ENCODE results near the gene RPRD2. TPM values are rescaled to one million over a fixed set of nuclear protein-coding genes. Genes with fewer than 3 reads are reported as not detected.

Gene RPRD2
- total and polyA plus RNA-seq, 9 of the 15 experiments (the other 6 are each of a cell fraction or from before 2014, with no cell fraction given) = 1.5 to 21.6 (median 7.7) TPM

DNA sequence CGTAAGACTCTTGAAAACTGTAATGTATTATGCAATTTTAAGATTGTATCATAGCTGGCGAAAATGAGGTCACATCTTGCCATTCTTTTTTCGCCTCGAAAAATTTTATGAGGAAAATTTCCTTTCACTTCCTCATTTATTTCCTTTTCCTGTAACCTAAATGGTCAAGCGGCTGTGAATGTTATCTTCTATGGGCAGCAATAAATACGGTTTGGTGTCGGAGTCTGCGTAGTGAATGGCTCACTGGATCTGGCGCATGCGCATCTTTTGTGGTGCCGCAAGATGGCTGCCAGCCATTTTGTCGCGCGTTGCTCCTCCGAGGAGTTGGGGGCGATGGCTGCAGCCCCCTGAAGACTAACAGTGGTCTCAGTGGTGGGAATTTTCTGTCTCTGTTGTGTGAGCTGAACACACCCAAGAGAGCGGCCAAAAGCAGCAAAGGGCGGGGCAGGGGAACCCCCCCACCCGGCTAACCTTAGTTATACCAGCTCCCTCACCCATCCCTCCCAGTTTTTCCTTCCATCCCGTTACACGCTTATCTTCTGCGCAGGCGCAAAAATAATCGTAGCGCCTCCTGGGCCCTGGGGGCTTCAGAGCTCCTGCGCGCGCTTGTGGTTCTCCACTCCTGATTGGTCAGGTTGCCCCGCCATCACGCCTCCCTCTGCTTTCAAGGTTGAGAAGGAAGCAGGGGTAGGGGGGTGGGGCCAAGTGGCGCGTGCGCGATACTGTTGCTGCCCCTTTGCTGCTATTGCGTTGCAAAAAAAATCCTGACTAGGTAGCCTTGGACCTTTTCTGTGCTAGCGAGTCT is at the start of gene RPRD2 (continued):
- TF ChIP-seq ZBTB49 (CRISPR knock-in tag; IDR thresholded peaks at IDR 0.05; ENCODE audit: borderline replicate concordance) (no peak), PRPF4 (IDR thresholded peaks at IDR 0.05; ENCODE audit: insufficient read depth, low read depth, low read length, poor library complexity, severe bottlenecking) (no peak), ZFP1 (CRISPR knock-in tag; IDR thresholded peaks at IDR 0.05) (no peak), ZBTB1 (CRISPR knock-in tag; IDR thresholded peaks at IDR 0.05; ENCODE audit: borderline replicate concordance, low read depth) (no peak), SREBF2 (CRISPR knock-in tag; IDR thresholded peaks at IDR 0.05) (no peak), ZNF695 (CRISPR knock-in tag; IDR thresholded peaks at IDR 0.05) (0 out of 2 replicates have a peak, but pooled peaks have one; percentile 77), SMAD4 (CRISPR knock-in tag; conservative IDR thresholded peaks at IDR 0.05) (peak; percentile 26; the same call in 1 of the 2 replicates), HEY1 (CRISPR knock-in tag; IDR thresholded peaks at IDR 0.05; ENCODE audit: borderline replicate concordance) (no peak), PPARD (CRISPR knock-in tag; IDR thresholded peaks at IDR 0.05) (no peak), ZKSCAN3 (CRISPR knock-in tag; IDR thresholded peaks at IDR 0.05) (no peak), TCF7L2 (IDR thresholded peaks at IDR 0.05; ENCODE audit: low read depth, low read length) (no peak), JUN (IDR thresholded peaks at IDR 0.05; ENCODE audit: borderline replicate concordance, low read depth, low read length) (peak; percentile 51; the same call in 1 of the 2 replicates), JUN (CRISPR knock-in tag; IDR thresholded peaks at IDR 0.05; ENCODE audit: borderline replicate concordance) (no peak), SMC3 (conservative IDR thresholded peaks at IDR 0.05; ENCODE audit: insufficient read depth, low read depth, low read length) (no peak), SMARCA5 (IDR thresholded peaks at IDR 0.05) (no peak), BRCA1 (IDR thresholded peaks at IDR 0.05) (no peak), BRCA1 (CRISPR knock-in tag; IDR thresholded peaks at IDR 0.05) (no peak)
- TF ChIP-seq, protein P1, sequence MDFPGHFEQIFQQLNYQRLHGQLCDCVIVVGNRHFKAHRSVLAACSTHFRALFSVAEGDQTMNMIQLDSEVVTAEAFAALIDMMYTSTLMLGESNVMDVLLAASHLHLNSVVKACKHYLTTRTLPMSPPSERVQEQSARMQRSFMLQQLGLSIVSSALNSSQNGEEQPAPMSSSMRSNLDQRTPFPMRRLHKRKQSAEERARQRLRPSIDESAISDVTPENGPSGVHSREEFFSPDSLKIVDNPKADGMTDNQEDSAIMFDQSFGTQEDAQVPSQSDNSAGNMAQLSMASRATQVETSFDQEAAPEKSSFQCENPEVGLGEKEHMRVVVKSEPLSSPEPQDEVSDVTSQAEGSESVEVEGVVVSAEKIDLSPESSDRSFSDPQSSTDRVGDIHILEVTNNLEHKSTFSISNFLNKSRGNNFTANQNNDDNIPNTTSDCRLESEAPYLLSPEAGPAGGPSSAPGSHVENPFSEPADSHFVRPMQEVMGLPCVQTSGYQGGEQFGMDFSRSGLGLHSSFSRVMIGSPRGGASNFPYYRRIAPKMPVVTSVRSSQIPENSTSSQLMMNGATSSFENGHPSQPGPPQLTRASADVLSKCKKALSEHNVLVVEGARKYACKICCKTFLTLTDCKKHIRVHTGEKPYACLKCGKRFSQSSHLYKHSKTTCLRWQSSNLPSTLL (IDR thresholded peaks at IDR 0.05) = no peak
- TF ChIP-seq, protein P2, sequence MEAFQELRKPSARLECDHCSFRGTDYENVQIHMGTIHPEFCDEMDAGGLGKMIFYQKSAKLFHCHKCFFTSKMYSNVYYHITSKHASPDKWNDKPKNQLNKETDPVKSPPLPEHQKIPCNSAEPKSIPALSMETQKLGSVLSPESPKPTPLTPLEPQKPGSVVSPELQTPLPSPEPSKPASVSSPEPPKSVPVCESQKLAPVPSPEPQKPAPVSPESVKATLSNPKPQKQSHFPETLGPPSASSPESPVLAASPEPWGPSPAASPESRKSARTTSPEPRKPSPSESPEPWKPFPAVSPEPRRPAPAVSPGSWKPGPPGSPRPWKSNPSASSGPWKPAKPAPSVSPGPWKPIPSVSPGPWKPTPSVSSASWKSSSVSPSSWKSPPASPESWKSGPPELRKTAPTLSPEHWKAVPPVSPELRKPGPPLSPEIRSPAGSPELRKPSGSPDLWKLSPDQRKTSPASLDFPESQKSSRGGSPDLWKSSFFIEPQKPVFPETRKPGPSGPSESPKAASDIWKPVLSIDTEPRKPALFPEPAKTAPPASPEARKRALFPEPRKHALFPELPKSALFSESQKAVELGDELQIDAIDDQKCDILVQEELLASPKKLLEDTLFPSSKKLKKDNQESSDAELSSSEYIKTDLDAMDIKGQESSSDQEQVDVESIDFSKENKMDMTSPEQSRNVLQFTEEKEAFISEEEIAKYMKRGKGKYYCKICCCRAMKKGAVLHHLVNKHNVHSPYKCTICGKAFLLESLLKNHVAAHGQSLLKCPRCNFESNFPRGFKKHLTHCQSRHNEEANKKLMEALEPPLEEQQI (IDR thresholded peaks at IDR 0.05) = no peak
- TF ChIP-seq, protein P3, sequence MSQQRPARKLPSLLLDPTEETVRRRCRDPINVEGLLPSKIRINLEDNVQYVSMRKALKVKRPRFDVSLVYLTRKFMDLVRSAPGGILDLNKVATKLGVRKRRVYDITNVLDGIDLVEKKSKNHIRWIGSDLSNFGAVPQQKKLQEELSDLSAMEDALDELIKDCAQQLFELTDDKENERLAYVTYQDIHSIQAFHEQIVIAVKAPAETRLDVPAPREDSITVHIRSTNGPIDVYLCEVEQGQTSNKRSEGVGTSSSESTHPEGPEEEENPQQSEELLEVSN (IDR thresholded peaks at IDR 0.05; ENCODE audit: borderline replicate concordance in 1 of 2, extremely low read depth in 1 of 2, insufficient read depth in 1 of 2, insufficient read length in 1 of 2, low read depth in 1 of 2, low read length in 1 of 2, poor library complexity in 1 of 2, severe bottlenecking in 1 of 2) = peak; percentile 45 to 81
